GM12892 (cell line): ENCODE measurements around the gene SCARB1.

ENCODE experiments used
- POLR2A ChIP-seq: IDR thresholded peaks from 2 replicates; pipeline ENCODE4 v1.6.1; 2011; ENCODE audit warnings: low read depth, low read length, control low read depth
- POLR2AphosphoS5 ChIP-seq: IDR thresholded peaks from 2 replicates; pipeline ENCODE4 v1.6.1; 2011; ENCODE audit warnings: low read depth, low read length, control low read depth
- TAF1 ChIP-seq: IDR thresholded peaks from 2 replicates; pipeline ENCODE4 v1.6.1; 2011; ENCODE audit warnings: low read depth, mild to moderate bottlenecking, control low read depth, low read length, borderline replicate concordance

- no peak for TF ChIP-seq POLR2A
- TF ChIP-seq POLR2AphosphoS5 = no peak
- TF ChIP-seq TAF1 = no peak
Measured at GRCh38 chr12:124749725-124750124, 113.9 kb downstream of the SCARB1 start.
